ENCODE results near the gene SAP30BP. TPM values are rescaled to one million over a fixed set of nuclear protein-coding genes. Genes with fewer than 3 reads are reported as not detected.

SAP30BP gene
- polyA plus RNA-seq, 1 donor (not counting 4 experiments of a cell fraction or from before 2014, with no cell fraction given) = 99.0 TPM

GRCh38 chr17:75701288-75701687 lies 34.1 kb downstream of the SAP30BP start:
- Histone ChIP-seq H3K9me3 (ENCODE audit: control insufficient read depth, low read depth, low read length) (no peaks in the 10 kb centered on the region), H4K20me1 (ENCODE audit: control insufficient read depth, extremely low read depth, insufficient read depth, low read length) (no peaks in the 10 kb centered on the region), H3K36me3 (ENCODE audit: control insufficient read depth in 2 of 2, extremely low read depth in 1 of 2, insufficient read depth in 2 of 2, low read length in 2 of 2) (peaks cover 35 to 70% of the 10 kb centered on the region in 2 experiments), H3K4me2 (ENCODE audit: control insufficient read depth, extremely low read depth, insufficient read depth, low read depth, low read length) (peak overlapping the region; percentile 58), H3K27me3 (ENCODE audit: control insufficient read depth, extremely low read depth, insufficient read depth, low read length) (no peaks in the 10 kb centered on the region), H3K27ac (ENCODE audit: control insufficient read depth, insufficient read depth, low read length) (peak overlapping the region; percentile 76), H3K4me3 (ENCODE audit: control insufficient read depth in 2 of 3, extremely low read depth in 1 of 3, insufficient read depth in 2 of 3, low read depth in 1 of 3, low read length in 3 of 3) (no peak overlapping the region), H3K79me2 (ENCODE audit: control insufficient read depth, insufficient read depth, low read length) (peaks cover 12% of the 10 kb centered on the region), H3K4me1 (ENCODE audit: control insufficient read depth, extremely low read depth, insufficient read depth, low read length) (peaks cover 65% of the 10 kb centered on the region), H3K9ac (ENCODE audit: control insufficient read depth, extremely low read depth, insufficient read depth, low read length) (peak overlapping the region; percentile 48), H2AFZ (ENCODE audit: control insufficient read depth, low read length) (no peak overlapping the region), H3K9me1 (ENCODE audit: control insufficient read depth, extremely low read depth, insufficient read depth, low read length) (no peaks in the 10 kb centered on the region)
- no peak for DNase-seq (ENCODE audit: low read depth, low spot score)
- no peak for FAIRE-seq
- dilution Hi-C loops (cut with MboI; ENCODE audit: extremely low pct_ligation_motif_present, low sequenced_read_pairs) = no loop called here
- TF ChIP-seq EZH2 (IDR thresholded peaks at IDR 0.05; ENCODE audit: low read length) = no peak
- no peak for TF ChIP-seq CTCF (optimal IDR thresholded peaks at IDR 0.05 in 1 of 3, IDR thresholded peaks at IDR 0.05 in 1 of 3, conservative IDR thresholded peaks at IDR 0.05 in 1 of 3; ENCODE audit: extremely low read depth in 1 of 3, insufficient read depth in 2 of 3, low read length in 3 of 3)

GRCh38 chr17:75703191-75703590 lies 36.1 kb downstream of the SAP30BP start:
- no peak for TF ChIP-seq EZH2 (IDR thresholded peaks at IDR 0.05; ENCODE audit: low read length)
- TF ChIP-seq CTCF (optimal IDR thresholded peaks at IDR 0.05 in 1 of 3, IDR thresholded peaks at IDR 0.05 in 1 of 3, conservative IDR thresholded peaks at IDR 0.05 in 1 of 3; ENCODE audit: extremely low read depth in 1 of 3, insufficient read depth in 2 of 3, low read length in 3 of 3) = no peak
- Histone ChIP-seq H3K9me1 (ENCODE audit: control insufficient read depth, extremely low read depth, insufficient read depth, low read length) (peaks cover 2% of the 10 kb centered on the region), H2AFZ (ENCODE audit: control insufficient read depth, low read length) (no peak overlapping the region), H3K79me2 (ENCODE audit: control insufficient read depth, insufficient read depth, low read length) (peaks cover 8% of the 10 kb centered on the region), H3K27me3 (ENCODE audit: control insufficient read depth, extremely low read depth, insufficient read depth, low read length) (no peaks in the 10 kb centered on the region), H3K27ac (ENCODE audit: control insufficient read depth, insufficient read depth, low read length) (no peak overlapping the region), H3K4me1 (ENCODE audit: control insufficient read depth, extremely low read depth, insufficient read depth, low read length) (peaks cover 61% of the 10 kb centered on the region), H3K4me2 (ENCODE audit: control insufficient read depth, extremely low read depth, insufficient read depth, low read depth, low read length) (no peak overlapping the region), H3K9ac (ENCODE audit: control insufficient read depth, extremely low read depth, insufficient read depth, low read length) (no peak overlapping the region), H3K36me3 (ENCODE audit: control insufficient read depth in 2 of 2, extremely low read depth in 1 of 2, insufficient read depth in 2 of 2, low read length in 2 of 2) (peaks cover 45 to 70% of the 10 kb centered on the region in 2 experiments), H3K9me3 (ENCODE audit: control insufficient read depth, low read depth, low read length) (no peaks in the 10 kb centered on the region), H3K4me3 (ENCODE audit: control insufficient read depth in 2 of 3, extremely low read depth in 1 of 3, insufficient read depth in 2 of 3, low read depth in 1 of 3, low read length in 3 of 3) (no peak overlapping the region), H4K20me1 (ENCODE audit: control insufficient read depth, extremely low read depth, insufficient read depth, low read length) (no peaks in the 10 kb centered on the region)
- dilution Hi-C loops (cut with MboI; ENCODE audit: extremely low pct_ligation_motif_present, low sequenced_read_pairs) = no loop called here
- DNase-seq (ENCODE audit: low read depth, low spot score) = no peak
- no peak for FAIRE-seq

Measured in keratinocyte (primary cell).